Omental fat pad (tissue), 4 donors: ENCODE results near the gene ESRRG. TPM values are rescaled to one million over a fixed set of nuclear protein-coding genes. Genes with fewer than 3 reads are reported as not detected.

Experiments
- ATAC-seq: fragments of 150-250 bp; one replicate; pipeline ENCODE4 v1.9.1; 2016; ENCODE audit warnings: mild to moderate bottlenecking, moderate library complexity; ENCODE audit not compliant: low FRiP score
- DNase-seq: peaks from one replicate; pipeline ENCODE4 v3.0.0-alpha.2; 2019; ENCODE audit warnings: low spot score
- CTCF ChIP-seq, 3 donors: fragments of 450-650 bp; IDR thresholded peaks; one replicate each; pipeline ENCODE4 v1.5.1; 2016 to 2017; ENCODE audit warnings: antibody characterized with exemption in 3 of 3, mild to moderate bottlenecking in 3 of 3, moderate library complexity in 2 of 3
- total RNA-seq, 4 donors: library from RNA; depleted of rRNA; stranded (reverse); fragments of >200 nt; gene quantifications; one replicate each; pipeline ENCODE4 v1.1.0, GENCODE V29; 2016

Gene ESRRG
- total RNA-seq, 4 donors from 2014 or later: 0.09 to 0.56 (median 0.22) TPM

GRCh38 chr1:216475659-216476276 is 247.5 kb downstream of the ESRRG start:
- no peak for DNase-seq
- no peak for ATAC-seq
- no peak for TF ChIP-seq CTCF (IDR thresholded peaks at IDR 0.05)

GRCh38 chr1:216466162-216466801 is 256.9 kb downstream of the ESRRG start:
- ATAC-seq (no peak), DNase-seq (no peak)
- no peak for TF ChIP-seq CTCF (IDR thresholded peaks at IDR 0.05)

- ATAC-seq: no peak
- no peak for DNase-seq
- no peak for TF ChIP-seq CTCF (IDR thresholded peaks at IDR 0.05)
Measured at GRCh38 chr1:216464489-216464888, 258.7 kb downstream of the ESRRG start.

- no peak for TF ChIP-seq CTCF (IDR thresholded peaks at IDR 0.05)
- DNase-seq: no peak
- ATAC-seq: no peak
Measured at GRCh38 chr1:216462066-216462775, 261.0 kb downstream of the ESRRG start.

GRCh38 chr1:216461466-216461865 is 261.8 kb downstream of the ESRRG start:
- no peak for DNase-seq
- no peak for ATAC-seq
- TF ChIP-seq CTCF (IDR thresholded peaks at IDR 0.05): no peak

- no peak for ATAC-seq
- no peak for DNase-seq
- TF ChIP-seq CTCF (IDR thresholded peaks at IDR 0.05): no peak
Measured at GRCh38 chr1:216459651-216460207, 263.5 kb downstream of the ESRRG start.
